ENCODE measurements around the gene MYH7B.

MYH7B gene

GRCh38 chr20:34994509-34995131 lies 39.0 kb downstream of the MYH7B start:
- ATAC-seq, result no peak

- no peak for ATAC-seq
Observed at GRCh38 chr20:34995192-34995591, 39.5 kb downstream of the MYH7B start.

- no peak for ATAC-seq
Observed at GRCh38 chr20:34995696-34996095, 40.0 kb downstream of the MYH7B start.

GRCh38 chr20:34996243-34997028 lies 40.8 kb downstream of the MYH7B start:
- ATAC-seq, result no peak

- ATAC-seq, result no peak
Observed at GRCh38 chr20:34997131-34997561, 41.5 kb downstream of the MYH7B start.

- no peak for ATAC-seq
Observed at GRCh38 chr20:34997774-34998173, 42.1 kb downstream of the MYH7B start.

- no peak for ATAC-seq
Observed at GRCh38 chr20:34998331-34998950, 42.8 kb downstream of the MYH7B start.

- no peak for ATAC-seq
Observed at GRCh38 chr20:34999021-34999451, 43.4 kb downstream of the MYH7B start.

GRCh38 chr20:34999782-35000181 lies 44.1 kb downstream of the MYH7B start:
- no peak for ATAC-seq

- ATAC-seq, result no peak
Observed at GRCh38 chr20:35000311-35000921, 44.7 kb downstream of the MYH7B start.

- ATAC-seq, result no peak
Observed at GRCh38 chr20:35000922-35001595, 45.4 kb downstream of the MYH7B start.

- ATAC-seq, result no peak
Observed at GRCh38 chr20:35001596-35002362, 46.1 kb downstream of the MYH7B start.

- no peak for ATAC-seq
Observed at GRCh38 chr20:35002426-35003210, 47.0 kb downstream of the MYH7B start.

GRCh38 chr20:35003211-35004031 lies 47.8 kb downstream of the MYH7B start:
- ATAC-seq, result no peak

GRCh38 chr20:35004051-35004725 lies 48.5 kb downstream of the MYH7B start:
- ATAC-seq, result no peak

GRCh38 chr20:35004749-35005462 lies 49.2 kb downstream of the MYH7B start:
- no peak for ATAC-seq

Measured in activated CD4-positive, CD25-positive, alpha-beta regulatory T cell treated with anti-CD3 and anti-CD28 coated beads, Interleukin-2, amount 50 U/mL, for 24 hours (primary cell).